NCI-H2107 treated with DMSO at 0.1 percent for 48 hours (cell line): Measurements from ENCODE around the gene ACOT6.
"Not testable (repeated sequence)": the region's sequence is repeated elsewhere in the genome, so short reads cannot be mapped to it uniquely, and the experiment has no call there.

Experiments
- DNase-seq: peaks from one replicate; lab custom pipeline; 2025; ENCODE audit not compliant: unreplicated experiment; lab: John Stamatoyannopoulos, UW

ACOT6 gene

GRCh38 chr14:73612339-73613045 is at the start of gene ACOT6:
Gene ACOT6, plus strand, starts transcription at chr14:73612517. Its CDS starts 55 bp downstream, at chr14:73612572.
- DNase-seq: no peak

GRCh38 chr14:73562696-73563095 is 49.6 kb upstream of the ACOT6 start:
- not testable (repeated sequence) for DNase-seq

- DNase-seq: not testable (repeated sequence)
These were observed 45.9 kb upstream of the ACOT6 start for GRCh38 chr14:73566431-73566830.

GRCh38 chr14:73566935-73567334 is 45.4 kb upstream of the ACOT6 start:
- not testable (repeated sequence) for DNase-seq

GRCh38 chr14:73567358-73567757 is 45.0 kb upstream of the ACOT6 start:
- no peak for DNase-seq

GRCh38 chr14:73567951-73568885 is 44.1 kb upstream of the ACOT6 start:
- DNase-seq: peak; percentile 63

GRCh38 chr14:73568886-73569184 is 43.5 kb upstream of the ACOT6 start:
- DNase-seq: not testable (repeated sequence)

- DNase-seq: peak; percentile 72
These were observed 42.9 kb upstream of the ACOT6 start, which contains the start of gene ACOT2 for GRCh38 chr14:73569185-73569958. Gene ACOT2, plus strand, starts transcription at chr14:73569213. Its CDS starts 28 bp downstream, at chr14:73569241.

GRCh38 chr14:73570913-73571312 is 41.4 kb upstream of the ACOT6 start:
- not testable (repeated sequence) for DNase-seq

- DNase-seq: not testable (repeated sequence)
These were observed 39.3 kb upstream of the ACOT6 start for GRCh38 chr14:73573034-73573433.

- DNase-seq: not testable (repeated sequence)
These were observed 38.6 kb upstream of the ACOT6 start for GRCh38 chr14:73573740-73574139.

- not testable (repeated sequence) for DNase-seq
These were observed 38.1 kb upstream of the ACOT6 start for GRCh38 chr14:73574251-73574650.

GRCh38 chr14:73576391-73576790 is 35.9 kb upstream of the ACOT6 start:
- no peak for DNase-seq

- not testable (repeated sequence) for DNase-seq
These were observed 35.1 kb upstream of the ACOT6 start for GRCh38 chr14:73577214-73577613.

- not testable (repeated sequence) for DNase-seq
These were observed 30.0 kb upstream of the ACOT6 start for GRCh38 chr14:73582102-73582979.

- no peak for DNase-seq
These were observed 23.6 kb upstream of the ACOT6 start for GRCh38 chr14:73588695-73589094.

GRCh38 chr14:73589116-73589515 is 23.2 kb upstream of the ACOT6 start:
- no peak for DNase-seq

GRCh38 chr14:73590673-73591004 is 21.7 kb upstream of the ACOT6 start:
- DNase-seq: not testable (repeated sequence)

- DNase-seq: peak; percentile 16
These were observed 20.4 kb upstream of the ACOT6 start, which contains the start of gene ACOT4 for GRCh38 chr14:73591690-73592449. Gene ACOT4, plus strand, starts transcription at chr14:73591873. Its CDS starts 87 bp downstream, at chr14:73591960.
